Measurements from ENCODE around the gene CDKAL1. TPM values are rescaled to one million over a fixed set of nuclear protein-coding genes. Genes with fewer than 3 reads are reported as not detected.

Gene CDKAL1
- total RNA-seq, 1 donor from 2014 or later: 34.3 TPM

DNA sequence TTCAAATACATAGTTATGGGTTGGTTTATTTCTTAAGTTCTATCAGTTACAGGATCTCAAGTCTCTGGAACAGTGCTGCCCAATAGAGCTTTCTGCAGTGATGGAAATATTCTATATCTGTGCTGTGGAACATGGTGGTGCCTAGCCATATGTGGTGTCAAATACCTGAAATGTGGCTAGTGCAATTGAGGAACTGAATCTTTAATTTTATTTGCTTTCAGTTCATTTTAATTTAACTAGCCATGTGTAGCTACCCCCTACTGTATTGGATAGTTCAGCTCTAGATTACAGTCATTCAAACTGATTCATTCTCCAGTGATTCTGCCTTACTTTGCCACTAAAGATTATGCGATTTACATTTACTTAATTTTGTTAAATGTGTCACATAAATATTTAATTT is 503.2 kb downstream of the CDKAL1 start:
- no peak overlapping the region for H3K27ac Mint-ChIP-seq
- no peaks in the 10 kb centered on the region for H3K9me3 Mint-ChIP-seq (ENCODE audit: low read depth)
- peaks cover 18% of the 10 kb centered on the region for H3K4me1 Mint-ChIP-seq (ENCODE audit: low read depth)

DNA sequence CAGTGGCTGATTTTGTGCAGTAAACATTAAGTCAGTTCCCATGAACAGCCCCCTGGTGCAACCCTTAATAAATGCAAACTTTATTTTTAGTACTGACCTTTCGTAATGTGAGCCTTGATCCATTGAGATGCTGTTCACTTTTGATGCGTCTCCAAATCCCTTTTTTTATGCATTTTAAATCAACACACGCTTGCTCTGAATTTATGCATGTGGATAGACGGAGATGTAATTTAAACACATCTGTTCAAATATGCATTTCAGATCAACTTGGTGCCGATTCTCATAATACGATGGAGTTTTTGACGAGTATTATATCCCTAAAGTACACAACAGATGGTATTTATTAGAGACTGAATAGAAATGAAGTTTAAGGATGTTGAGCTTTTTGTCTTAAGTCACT is 505.7 kb downstream of the CDKAL1 start:
- Mint-ChIP-seq H3K27me3 (no peaks in the 10 kb centered on the region), H3K4me1 (ENCODE audit: low read depth) (peaks cover 28% of the 10 kb centered on the region), H3K27ac (no peak overlapping the region), H3K9me3 (ENCODE audit: low read depth) (no peaks in the 10 kb centered on the region), H3K36me3 (ENCODE audit: insufficient read depth) (no peaks in the 10 kb centered on the region), H3K4me3 (ENCODE audit: low read depth) (no peak overlapping the region)
- DNase-seq (ENCODE audit: low spot score, unreplicated experiment): no peak
- TF ChIP-seq, protein P1, sequence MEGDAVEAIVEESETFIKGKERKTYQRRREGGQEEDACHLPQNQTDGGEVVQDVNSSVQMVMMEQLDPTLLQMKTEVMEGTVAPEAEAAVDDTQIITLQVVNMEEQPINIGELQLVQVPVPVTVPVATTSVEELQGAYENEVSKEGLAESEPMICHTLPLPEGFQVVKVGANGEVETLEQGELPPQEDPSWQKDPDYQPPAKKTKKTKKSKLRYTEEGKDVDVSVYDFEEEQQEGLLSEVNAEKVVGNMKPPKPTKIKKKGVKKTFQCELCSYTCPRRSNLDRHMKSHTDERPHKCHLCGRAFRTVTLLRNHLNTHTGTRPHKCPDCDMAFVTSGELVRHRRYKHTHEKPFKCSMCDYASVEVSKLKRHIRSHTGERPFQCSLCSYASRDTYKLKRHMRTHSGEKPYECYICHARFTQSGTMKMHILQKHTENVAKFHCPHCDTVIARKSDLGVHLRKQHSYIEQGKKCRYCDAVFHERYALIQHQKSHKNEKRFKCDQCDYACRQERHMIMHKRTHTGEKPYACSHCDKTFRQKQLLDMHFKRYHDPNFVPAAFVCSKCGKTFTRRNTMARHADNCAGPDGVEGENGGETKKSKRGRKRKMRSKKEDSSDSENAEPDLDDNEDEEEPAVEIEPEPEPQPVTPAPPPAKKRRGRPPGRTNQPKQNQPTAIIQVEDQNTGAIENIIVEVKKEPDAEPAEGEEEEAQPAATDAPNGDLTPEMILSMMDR (IDR thresholded peaks at IDR 0.05; ENCODE audit: unreplicated experiment): no peak

More for the DNA sequence above, 503.2 kb downstream of the CDKAL1 start:
- Mint-ChIP-seq H3K4me3 (ENCODE audit: low read depth) (no peak overlapping the region), H3K36me3 (ENCODE audit: insufficient read depth) (no peaks in the 10 kb centered on the region), H3K27me3 (no peaks in the 10 kb centered on the region)
- no peak for DNase-seq (ENCODE audit: low spot score, unreplicated experiment)
- TF ChIP-seq, protein P1 (IDR thresholded peaks at IDR 0.05; ENCODE audit: unreplicated experiment): no peak

DNA sequence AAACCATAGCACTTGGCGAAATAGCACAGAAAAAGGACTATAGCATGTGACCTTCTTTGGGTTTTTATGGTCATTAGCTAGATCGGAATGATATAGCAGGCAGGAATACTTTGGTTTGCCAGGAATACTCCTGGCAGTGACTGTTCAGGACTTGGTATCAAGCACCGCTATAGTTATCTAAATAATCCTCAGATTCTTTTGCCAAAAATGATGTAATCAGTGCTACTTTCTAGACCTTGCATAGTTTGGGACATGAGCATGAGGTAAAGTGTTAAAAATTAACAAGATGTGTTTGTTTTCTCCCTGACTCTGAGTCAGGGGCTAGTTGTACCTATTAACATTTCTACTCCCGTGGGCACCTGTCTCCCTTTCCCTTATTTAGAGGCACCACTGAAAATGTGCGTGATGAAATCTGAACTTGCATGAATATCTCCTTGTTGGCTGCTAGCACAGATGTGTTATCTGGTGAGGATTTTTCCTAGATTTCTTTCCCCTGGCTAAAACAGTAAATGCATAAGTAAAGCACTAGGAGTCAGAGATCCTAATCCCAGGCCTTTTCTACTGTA is 511.0 kb downstream of the CDKAL1 start:
- Mint-ChIP-seq H3K9me3 (ENCODE audit: low read depth) (peaks cover 4% of the 10 kb centered on the region), H3K27me3 (no peaks in the 10 kb centered on the region), H3K27ac (peak overlapping the region; percentile 47), H3K4me3 (ENCODE audit: low read depth) (no peak overlapping the region), H3K4me1 (ENCODE audit: low read depth) (peaks cover 36% of the 10 kb centered on the region), H3K36me3 (ENCODE audit: insufficient read depth) (peaks cover 3% of the 10 kb centered on the region)
- TF ChIP-seq, protein P1 (IDR thresholded peaks at IDR 0.05; ENCODE audit: unreplicated experiment): no peak
- no peak for DNase-seq (ENCODE audit: low spot score, unreplicated experiment)

DNA sequence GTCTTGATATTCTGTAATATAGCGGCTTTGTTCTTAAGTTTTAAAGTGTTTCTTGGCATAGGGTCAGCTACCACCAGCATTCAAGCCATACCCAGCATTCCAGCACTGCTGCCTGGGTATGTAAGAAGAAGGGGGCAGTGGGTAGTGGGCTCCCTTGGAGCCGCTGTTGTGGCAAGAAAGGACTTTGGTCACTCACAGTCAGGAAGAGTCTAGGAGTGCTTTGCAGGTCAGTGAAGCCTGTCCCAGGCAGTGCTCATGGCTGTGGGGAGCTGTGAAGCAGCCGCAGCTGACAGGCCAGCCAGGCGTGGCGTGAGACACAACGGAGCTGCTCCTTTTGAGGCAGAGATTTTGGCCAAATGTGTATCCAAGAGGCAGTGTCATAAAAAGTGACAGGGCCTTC is 512.0 kb downstream of the CDKAL1 start:
- no peak for DNase-seq (ENCODE audit: low spot score, unreplicated experiment)
- peaks cover 3% of the 10 kb centered on the region for H3K36me3 Mint-ChIP-seq (ENCODE audit: insufficient read depth)
- H3K4me3 Mint-ChIP-seq (ENCODE audit: low read depth): no peak overlapping the region
- H3K27ac Mint-ChIP-seq: peak overlapping the region; percentile 63
- peaks cover 4% of the 10 kb centered on the region for H3K9me3 Mint-ChIP-seq (ENCODE audit: low read depth)
- TF ChIP-seq, protein P1 (IDR thresholded peaks at IDR 0.05; ENCODE audit: unreplicated experiment): no peak
- peaks cover 32% of the 10 kb centered on the region for H3K4me1 Mint-ChIP-seq (ENCODE audit: low read depth)
- no peaks in the 10 kb centered on the region for H3K27me3 Mint-ChIP-seq

DNA sequence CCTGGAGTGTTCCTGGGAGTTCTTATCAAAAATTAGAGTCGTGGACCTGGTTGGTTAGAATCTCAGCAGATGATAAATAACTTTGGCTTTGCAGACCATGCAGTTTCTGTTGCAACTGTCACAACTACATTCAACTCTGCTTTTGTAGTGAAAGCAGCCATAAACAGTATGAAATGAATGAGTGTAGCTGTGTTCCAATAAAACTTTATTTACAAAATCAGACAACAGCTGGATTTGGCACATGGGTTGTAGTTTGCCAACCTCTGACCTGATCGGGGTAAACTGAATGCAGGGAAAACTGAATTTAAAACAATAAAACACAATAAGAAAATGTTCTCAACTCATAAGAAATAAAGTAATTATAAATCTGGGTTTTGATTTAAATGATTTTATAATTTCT is 513.8 kb downstream of the CDKAL1 start:
- Mint-ChIP-seq H3K4me1 (ENCODE audit: low read depth) (peaks cover 28% of the 10 kb centered on the region), H3K27me3 (no peaks in the 10 kb centered on the region), H3K9me3 (ENCODE audit: low read depth) (peaks cover 4% of the 10 kb centered on the region), H3K27ac (no peak overlapping the region), H3K4me3 (ENCODE audit: low read depth) (no peak overlapping the region), H3K36me3 (ENCODE audit: insufficient read depth) (peaks cover 3% of the 10 kb centered on the region)
- no peak for DNase-seq (ENCODE audit: low spot score, unreplicated experiment)
- TF ChIP-seq, protein P1 (IDR thresholded peaks at IDR 0.05; ENCODE audit: unreplicated experiment): no peak

Data from progenitor cell of endocrine pancreas (in vitro differentiated cells).